ENCODE results near the gene CLEC17A. TPM values are rescaled to one million over a fixed set of nuclear protein-coding genes. Genes with fewer than 3 reads are reported as not detected.

Gene CLEC17A
- total RNA-seq, 1 donor from 2014 or later, result not detected

GRCh38 chr19:14542711-14543328 lies 40.1 kb upstream of the CLEC17A start:
- H3K27ac ChIP-seq, result peak overlapping the region; percentile 61
- H3K4me1 ChIP-seq, result peaks cover 42% of the 10 kb centered on the region
- H3K27me3 ChIP-seq, result no peaks in the 10 kb centered on the region
- TF ChIP-seq POLR2AphosphoS5 (IDR thresholded peaks at IDR 0.05; ENCODE audit: insufficient read depth in 1 of 2, low read depth in 1 of 2), result no peak
- TF ChIP-seq POLR2A (IDR thresholded peaks at IDR 0.05), result no peak
- TF ChIP-seq CTCF (IDR thresholded peaks at IDR 0.05), result no peak
- DNase-seq (ENCODE audit: extremely low spot score in 2 of 2), result no peak
- H3K4me3 ChIP-seq, result no peak overlapping the region
- intact Hi-C loops (cut with DNase I), result no loop called here
- no peaks in the 10 kb centered on the region for H3K36me3 ChIP-seq
- H3K9me3 ChIP-seq, result no peaks in the 10 kb centered on the region

GRCh38 chr19:14544047-14544446 lies 38.8 kb upstream of the CLEC17A start:
- DNase-seq (ENCODE audit: extremely low spot score in 2 of 2), result no peak
- H3K36me3 ChIP-seq, result no peaks in the 10 kb centered on the region
- no peaks in the 10 kb centered on the region for H3K27me3 ChIP-seq
- H3K9me3 ChIP-seq, result no peaks in the 10 kb centered on the region
- H3K4me3 ChIP-seq, result no peak overlapping the region
- TF ChIP-seq POLR2AphosphoS5 (IDR thresholded peaks at IDR 0.05; ENCODE audit: insufficient read depth in 1 of 2, low read depth in 1 of 2), result no peak
- no peak for TF ChIP-seq POLR2A (IDR thresholded peaks at IDR 0.05)
- no peak for TF ChIP-seq CTCF (IDR thresholded peaks at IDR 0.05)
- intact Hi-C loops (cut with DNase I), result no loop called here
- peaks cover 36% of the 10 kb centered on the region for H3K4me1 ChIP-seq
- H3K27ac ChIP-seq, result peak overlapping the region; percentile 46

GRCh38 chr19:14544977-14545715 lies 37.7 kb upstream of the CLEC17A start:
- no peak overlapping the region for H3K4me3 ChIP-seq
- no peaks in the 10 kb centered on the region for H3K36me3 ChIP-seq
- DNase-seq (ENCODE audit: extremely low spot score in 2 of 2), result no peak
- no peaks in the 10 kb centered on the region for H3K27me3 ChIP-seq
- TF ChIP-seq CTCF (IDR thresholded peaks at IDR 0.05) (no peak), POLR2AphosphoS5 (IDR thresholded peaks at IDR 0.05; ENCODE audit: insufficient read depth in 1 of 2, low read depth in 1 of 2) (no peak), POLR2A (IDR thresholded peaks at IDR 0.05) (no peak)
- peak overlapping the region; percentile 21 for H3K27ac ChIP-seq
- no peaks in the 10 kb centered on the region for H3K9me3 ChIP-seq
- intact Hi-C loops (cut with DNase I), result no loop called here
- peaks cover 44% of the 10 kb centered on the region for H3K4me1 ChIP-seq

GRCh38 chr19:14545716-14546082 lies 37.2 kb upstream of the CLEC17A start:
- intact Hi-C loops (cut with DNase I), result no loop called here
- no peak for TF ChIP-seq POLR2A (IDR thresholded peaks at IDR 0.05)
- TF ChIP-seq CTCF (IDR thresholded peaks at IDR 0.05), result no peak
- no peak for TF ChIP-seq POLR2AphosphoS5 (IDR thresholded peaks at IDR 0.05; ENCODE audit: insufficient read depth in 1 of 2, low read depth in 1 of 2)
- peaks cover 50% of the 10 kb centered on the region for H3K4me1 ChIP-seq
- peak overlapping the region; percentile 21 for H3K27ac ChIP-seq
- H3K9me3 ChIP-seq, result no peaks in the 10 kb centered on the region
- no peaks in the 10 kb centered on the region for H3K36me3 ChIP-seq
- H3K4me3 ChIP-seq, result no peak overlapping the region
- no peak for DNase-seq (ENCODE audit: extremely low spot score in 2 of 2)
- H3K27me3 ChIP-seq, result no peaks in the 10 kb centered on the region

- no peak overlapping the region for H3K4me3 ChIP-seq
- TF ChIP-seq POLR2AphosphoS5 (IDR thresholded peaks at IDR 0.05; ENCODE audit: insufficient read depth in 1 of 2, low read depth in 1 of 2), result no peak
- no peak for TF ChIP-seq POLR2A (IDR thresholded peaks at IDR 0.05)
- no peak for TF ChIP-seq CTCF (IDR thresholded peaks at IDR 0.05)
- peaks cover 59% of the 10 kb centered on the region for H3K4me1 ChIP-seq
- no peak for DNase-seq (ENCODE audit: extremely low spot score in 2 of 2)
- no peak overlapping the region for H3K27ac ChIP-seq
- no peaks in the 10 kb centered on the region for H3K9me3 ChIP-seq
- no peaks in the 10 kb centered on the region for H3K27me3 ChIP-seq
- no peaks in the 10 kb centered on the region for H3K36me3 ChIP-seq
- intact Hi-C loops (cut with DNase I), result no loop called here
These were observed 32.6 kb upstream of the CLEC17A start for GRCh38 chr19:14550201-14550754.
